ENCODE data around the gene S100A2. TPM values are rescaled to one million over a fixed set of nuclear protein-coding genes. Genes with fewer than 3 reads are reported as not detected.

S100A2 gene
- total and polyA plus RNA-seq, 4 donors, result 1.1 to 261 (median 54.8) TPM

DNA sequence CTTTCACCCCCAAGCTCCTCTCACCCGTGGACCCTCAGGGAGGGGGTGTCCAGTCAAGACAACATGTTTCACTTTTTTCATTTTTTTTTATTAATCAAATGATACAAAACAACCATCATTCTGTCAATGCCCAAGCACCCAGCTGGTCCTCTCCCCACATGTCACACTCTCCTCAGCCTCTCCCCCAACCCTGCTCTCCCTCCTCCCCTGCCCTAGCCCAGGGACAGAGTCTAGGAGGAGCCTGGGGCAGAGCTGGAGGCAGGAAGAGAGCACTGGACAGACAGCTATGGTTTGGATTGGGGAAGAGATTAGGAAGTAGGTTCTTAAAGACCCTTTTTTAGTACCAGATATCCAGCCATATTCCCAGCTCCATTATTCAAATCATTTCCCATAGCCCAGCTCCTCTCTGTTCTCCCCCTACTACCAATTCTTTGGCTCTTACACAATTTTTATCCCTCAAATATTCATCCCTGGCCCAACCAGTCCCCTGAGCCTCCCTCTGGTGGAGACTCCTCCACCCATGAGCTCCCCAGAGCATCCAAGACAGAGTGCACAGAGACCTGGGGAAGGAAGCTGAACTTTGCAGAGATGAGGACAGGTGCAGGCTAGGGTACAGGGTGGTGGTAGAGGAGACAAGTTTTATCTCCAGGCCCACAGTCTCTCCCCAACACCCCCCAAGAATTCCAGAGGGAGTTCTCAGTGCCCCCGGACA, 48.7 kb upstream of the S100A2 start:
- DNase-seq (no peak), ATAC-seq (ENCODE audit: insufficient read depth, low FRiP score) (no peak)
- TF ChIP-seq, protein P1, sequence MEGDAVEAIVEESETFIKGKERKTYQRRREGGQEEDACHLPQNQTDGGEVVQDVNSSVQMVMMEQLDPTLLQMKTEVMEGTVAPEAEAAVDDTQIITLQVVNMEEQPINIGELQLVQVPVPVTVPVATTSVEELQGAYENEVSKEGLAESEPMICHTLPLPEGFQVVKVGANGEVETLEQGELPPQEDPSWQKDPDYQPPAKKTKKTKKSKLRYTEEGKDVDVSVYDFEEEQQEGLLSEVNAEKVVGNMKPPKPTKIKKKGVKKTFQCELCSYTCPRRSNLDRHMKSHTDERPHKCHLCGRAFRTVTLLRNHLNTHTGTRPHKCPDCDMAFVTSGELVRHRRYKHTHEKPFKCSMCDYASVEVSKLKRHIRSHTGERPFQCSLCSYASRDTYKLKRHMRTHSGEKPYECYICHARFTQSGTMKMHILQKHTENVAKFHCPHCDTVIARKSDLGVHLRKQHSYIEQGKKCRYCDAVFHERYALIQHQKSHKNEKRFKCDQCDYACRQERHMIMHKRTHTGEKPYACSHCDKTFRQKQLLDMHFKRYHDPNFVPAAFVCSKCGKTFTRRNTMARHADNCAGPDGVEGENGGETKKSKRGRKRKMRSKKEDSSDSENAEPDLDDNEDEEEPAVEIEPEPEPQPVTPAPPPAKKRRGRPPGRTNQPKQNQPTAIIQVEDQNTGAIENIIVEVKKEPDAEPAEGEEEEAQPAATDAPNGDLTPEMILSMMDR (IDR thresholded peaks at IDR 0.05; ENCODE audit: control extremely low read depth, extremely low read depth), result no peak
- Histone ChIP-seq H3K9ac (ENCODE audit: insufficient read depth in 1 of 2, low read length in 2 of 2) (no peak overlapping the region), H3K27ac (ENCODE audit: low read depth in 1 of 2, low read length in 1 of 2) (peak overlapping the region in 1 of 2 donors; percentile 32), H3K4me1 (ENCODE audit: control insufficient read depth in 5 of 5, insufficient read depth in 5 of 5, low read length in 5 of 5) (peaks cover 5 to 51% (median 28%) of the 10 kb centered on the region in 5 donors), H3K36me3 (ENCODE audit: control insufficient read depth in 4 of 4, insufficient read depth in 4 of 4, low read length in 4 of 4) (peaks cover 0 to 1% (median 0%) of the 10 kb centered on the region in 4 donors), H3K4me3 (no peak overlapping the region), H3K27me3 (ENCODE audit: control insufficient read depth in 3 of 3, insufficient read depth in 3 of 3, low read length in 2 of 3) (no peaks in the 10 kb centered on the region), H3K9me3 (ENCODE audit: control insufficient read depth in 4 of 4, insufficient read depth in 3 of 4, low read length in 3 of 4) (no peaks in the 10 kb centered on the region)
- WGBS, 2 donors, result 75 to 91% methylated on average over 2 of the region's 2 CpGs

GRCh38 chr1:153613406-153613805, 47.8 kb upstream of the S100A2 start:
- Histone ChIP-seq H3K4me1 (ENCODE audit: control insufficient read depth in 5 of 5, insufficient read depth in 5 of 5, low read length in 5 of 5) (peaks cover 11 to 56% (median 30%) of the 10 kb centered on the region in 5 donors), H3K36me3 (ENCODE audit: control insufficient read depth in 4 of 4, insufficient read depth in 4 of 4, low read length in 4 of 4) (no peaks in the 10 kb centered on the region), H3K9ac (ENCODE audit: insufficient read depth in 1 of 2, low read length in 2 of 2) (peak overlapping the region in 1 of 2 donors; percentile 17), H3K27ac (ENCODE audit: low read depth in 1 of 2, low read length in 1 of 2) (peak overlapping the region; percentile 75 to 87), H3K27me3 (ENCODE audit: control insufficient read depth in 3 of 3, insufficient read depth in 3 of 3, low read length in 2 of 3) (no peaks in the 10 kb centered on the region), H3K4me3 (no peak overlapping the region), H3K9me3 (ENCODE audit: control insufficient read depth in 4 of 4, insufficient read depth in 3 of 4, low read length in 3 of 4) (no peaks in the 10 kb centered on the region)
- 80 to 89% methylated on average over 5 of the region's 5 CpGs for WGBS, 2 donors
- TF ChIP-seq, protein P1 (IDR thresholded peaks at IDR 0.05; ENCODE audit: control extremely low read depth, extremely low read depth), result no peak
- ATAC-seq (ENCODE audit: insufficient read depth, low FRiP score), result no peak
- no peak for DNase-seq

DNA sequence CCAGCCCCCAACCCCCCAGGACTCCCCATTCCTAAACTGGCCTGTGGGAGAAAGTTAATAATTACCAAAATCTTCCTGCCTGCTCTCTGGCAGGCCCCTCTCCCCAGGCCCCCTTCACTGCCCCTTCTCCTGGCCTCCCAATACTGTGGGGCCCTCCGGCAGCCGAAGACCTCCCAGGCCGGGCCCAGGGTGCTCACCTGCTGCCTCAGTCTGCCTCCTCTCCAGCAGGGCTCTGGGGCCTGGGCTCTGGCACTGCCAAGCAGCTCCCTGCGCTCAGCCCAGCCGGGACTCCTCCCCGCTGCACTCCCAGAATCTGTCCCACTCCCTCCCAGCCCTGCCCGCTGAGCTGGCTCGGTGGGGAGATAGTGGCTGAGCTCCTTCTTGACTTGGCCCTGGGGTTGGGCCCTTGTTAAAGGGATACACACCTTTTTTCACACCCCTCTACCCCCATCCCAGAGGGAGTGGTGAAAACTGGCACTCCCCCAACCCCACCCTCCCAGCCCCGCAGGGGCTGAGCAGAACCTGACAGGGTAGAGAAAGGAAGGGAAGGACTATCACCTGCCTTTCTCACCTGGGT, 47.2 kb upstream of the S100A2 start, which contains the start of gene S100A16:
Gene S100A16, minus strand, starts transcription at position 383 of the 577 bp plus-strand sequence. CDS start 4,986 bp downstream, outside the sequence.
- DNase-seq (peak; percentile 76 to 82 (median 80)), ATAC-seq (ENCODE audit: insufficient read depth, low FRiP score) (peak; percentile 61)
- H3K4me3 ChIP-seq, result peak within 1 kb of the TSS; percentile 15
- H3K9ac ChIP-seq (ENCODE audit: insufficient read depth in 1 of 2, low read length in 2 of 2), result peak within 1 kb of the TSS; percentile 43 to 95
- H3K36me3 ChIP-seq (ENCODE audit: control insufficient read depth in 4 of 4, insufficient read depth in 4 of 4, low read length in 4 of 4), result peaks cover 0 to under 1% (median under 1%) of the 10 kb centered on the region in 4 donors
- no peaks in the 10 kb centered on the region for H3K27me3 ChIP-seq (ENCODE audit: control insufficient read depth in 3 of 3, insufficient read depth in 3 of 3, low read length in 2 of 3)
- TF ChIP-seq, protein P1 (IDR thresholded peaks at IDR 0.05; ENCODE audit: control extremely low read depth, extremely low read depth), result no peak
- H3K4me1 ChIP-seq (ENCODE audit: control insufficient read depth in 5 of 5, insufficient read depth in 5 of 5, low read length in 5 of 5), result peaks cover 11 to 62% (median 36%) of the 10 kb centered on the region in 5 donors
- peak within 1 kb of the TSS; percentile 75 to 87 for H3K27ac ChIP-seq (ENCODE audit: low read depth in 1 of 2, low read length in 1 of 2)
- H3K9me3 ChIP-seq (ENCODE audit: control insufficient read depth in 4 of 4, insufficient read depth in 3 of 4, low read length in 3 of 4), result no peaks in the 10 kb centered on the region
- 63 to 65% methylated on average over 9 of the region's 9 CpGs for WGBS, 2 donors
